Stimulated activated CD4-positive, alpha-beta T cell treated with anti-CD3 and anti-CD28 coated beads, Interleukin-4, amount 100 ng/mL, for 1 hour (primary cell): ENCODE measurements around the gene TRNP1.

Experiments used
- DNase-seq: peaks from one replicate; pipeline ENCODE4 v3.0.0-alpha.2; 2020

The TRNP1 gene

GRCh38 chr1:27003745-27004470, 10.4 kb downstream of the TRNP1 start:
- no peak for DNase-seq

GRCh38 chr1:27004471-27005165, 11.1 kb downstream of the TRNP1 start:
- no peak for DNase-seq

GRCh38 chr1:27005166-27005530, 11.7 kb downstream of the TRNP1 start:
- no peak for DNase-seq

GRCh38 chr1:27005648-27006496, 12.4 kb downstream of the TRNP1 start:
- no peak for DNase-seq

GRCh38 chr1:27006683-27007082, 13.2 kb downstream of the TRNP1 start:
- DNase-seq = no peak

GRCh38 chr1:27007909-27008582, 14.6 kb downstream of the TRNP1 start:
- DNase-seq = no peak

GRCh38 chr1:27009601-27010197, 16.2 kb downstream of the TRNP1 start:
- no peak for DNase-seq

- no peak for DNase-seq
Measured at GRCh38 chr1:27010226-27010994, 16.9 kb downstream of the TRNP1 start.

- DNase-seq = no peak
Measured at GRCh38 chr1:27011058-27011764, 17.7 kb downstream of the TRNP1 start.

- DNase-seq = no peak
Measured at GRCh38 chr1:27011976-27012563, 18.6 kb downstream of the TRNP1 start.

- no peak for DNase-seq
Measured at GRCh38 chr1:27015260-27015659, 21.8 kb downstream of the TRNP1 start.

- no peak for DNase-seq
Measured at GRCh38 chr1:27016376-27016775, 22.9 kb downstream of the TRNP1 start.

- no peak for DNase-seq
Measured at GRCh38 chr1:27017207-27017606, 23.7 kb downstream of the TRNP1 start.

GRCh38 chr1:27018316-27018715, 24.8 kb downstream of the TRNP1 start:
- DNase-seq = no peak

GRCh38 chr1:27021354-27022031, 28.0 kb downstream of the TRNP1 start:
- DNase-seq = no peak

- no peak for DNase-seq
Measured at GRCh38 chr1:27025718-27026117, 32.2 kb downstream of the TRNP1 start.

GRCh38 chr1:27026621-27027574, 33.4 kb downstream of the TRNP1 start:
- DNase-seq = no peak

GRCh38 chr1:27027575-27028250, 34.2 kb downstream of the TRNP1 start:
- no peak for DNase-seq
